Retina (tissue), 1 donor: ENCODE results near the gene HDAC4.

ENCODE experiments used
- DNase-seq: peaks from one replicate; pipeline ENCODE4 v3.0.0-alpha.2; 2016

The HDAC4 gene

GRCh38 chr2:239305771-239306170 is 95.0 kb downstream of the HDAC4 start:
- DNase-seq, result no peak

GRCh38 chr2:239305222-239305575 is 95.6 kb downstream of the HDAC4 start:
- DNase-seq, result no peak

- no peak for DNase-seq
Observed at GRCh38 chr2:239304533-239305221, 96.1 kb downstream of the HDAC4 start.

- no peak for DNase-seq
Observed at GRCh38 chr2:239303711-239304532, 96.9 kb downstream of the HDAC4 start.

GRCh38 chr2:239302808-239303557 is 97.8 kb downstream of the HDAC4 start:
- no peak for DNase-seq

GRCh38 chr2:239302083-239302807 is 98.6 kb downstream of the HDAC4 start:
- no peak for DNase-seq

GRCh38 chr2:239300871-239301735 is 99.7 kb downstream of the HDAC4 start:
- DNase-seq, result no peak

GRCh38 chr2:239300242-239300641 is 100.6 kb downstream of the HDAC4 start:
- DNase-seq, result no peak

GRCh38 chr2:239299218-239299939 is 101.4 kb downstream of the HDAC4 start:
- no peak for DNase-seq

- no peak for DNase-seq
Observed at GRCh38 chr2:239298116-239298804, 102.6 kb downstream of the HDAC4 start.

GRCh38 chr2:239297142-239298004 is 103.4 kb downstream of the HDAC4 start:
- DNase-seq, result no peak

- DNase-seq, result no peak
Observed at GRCh38 chr2:239296020-239296932, 104.5 kb downstream of the HDAC4 start.

GRCh38 chr2:239295377-239296019 is 105.3 kb downstream of the HDAC4 start:
- no peak for DNase-seq

GRCh38 chr2:239294571-239295054 is 106.2 kb downstream of the HDAC4 start:
- DNase-seq, result no peak

- no peak for DNase-seq
Observed at GRCh38 chr2:239293775-239294430, 106.9 kb downstream of the HDAC4 start.

- no peak for DNase-seq
Observed at GRCh38 chr2:239292959-239293774, 107.7 kb downstream of the HDAC4 start.
